Measurements from ENCODE around the gene LRRFIP1.

LRRFIP1 gene

GRCh38 chr2:237726401-237726830 lies 99.0 kb downstream of the LRRFIP1 start:
- DNase-seq (ENCODE audit: low read depth), result no peak

GRCh38 chr2:237727363-237727762 lies 100.0 kb downstream of the LRRFIP1 start:
- DNase-seq (ENCODE audit: low read depth), result no peak

GRCh38 chr2:237729681-237730475 lies 102.5 kb downstream of the LRRFIP1 start:
- DNase-seq (ENCODE audit: low read depth), result peak; percentile 88

DNA sequence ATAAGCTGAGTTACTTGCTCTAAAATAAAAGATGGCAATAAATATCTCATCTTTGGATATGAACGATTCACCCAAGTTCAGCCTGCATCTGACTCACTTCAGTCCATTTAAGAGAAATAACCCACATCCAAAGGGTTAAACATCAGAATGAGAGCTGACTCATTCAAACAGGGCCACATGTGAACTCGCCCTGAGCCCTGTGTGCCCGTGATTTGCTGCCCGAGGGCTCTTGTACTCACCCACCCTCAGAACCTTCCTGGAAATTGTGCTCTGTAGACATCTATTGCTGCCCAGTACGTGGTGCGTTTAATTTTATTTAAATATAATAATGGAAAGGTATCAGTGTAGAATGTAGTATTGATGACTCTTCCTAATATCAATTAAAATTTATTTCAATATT lies 104.3 kb downstream of the LRRFIP1 start:
- DNase-seq (ENCODE audit: low read depth), result no peak

DNA sequence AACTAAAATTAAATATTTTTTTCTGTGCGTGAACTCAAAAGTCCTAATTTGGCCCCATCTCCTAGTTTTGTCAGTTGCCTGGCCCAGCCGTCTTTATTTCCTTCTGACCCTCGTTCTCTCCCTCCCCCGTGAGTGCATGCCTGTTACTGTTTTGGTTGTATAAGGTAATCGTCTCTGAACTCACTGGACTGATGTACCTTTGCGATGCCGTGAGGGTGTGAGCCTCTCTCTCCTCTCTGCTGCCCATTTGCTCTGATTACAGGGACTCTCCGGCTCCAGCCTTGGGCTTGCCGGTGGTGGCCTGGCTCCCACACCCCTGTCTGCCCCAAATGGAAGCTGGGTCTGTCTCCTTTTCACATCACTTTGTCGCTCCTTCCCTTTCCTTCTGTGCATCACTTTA lies 104.7 kb downstream of the LRRFIP1 start:
- DNase-seq (ENCODE audit: low read depth), result no peak

- no peak for DNase-seq (ENCODE audit: low read depth)
Observed at GRCh38 chr2:237732790-237733381, 105.5 kb downstream of the LRRFIP1 start.

GRCh38 chr2:237733677-237734300 lies 106.4 kb downstream of the LRRFIP1 start:
- no peak for DNase-seq (ENCODE audit: low read depth)

DNA sequence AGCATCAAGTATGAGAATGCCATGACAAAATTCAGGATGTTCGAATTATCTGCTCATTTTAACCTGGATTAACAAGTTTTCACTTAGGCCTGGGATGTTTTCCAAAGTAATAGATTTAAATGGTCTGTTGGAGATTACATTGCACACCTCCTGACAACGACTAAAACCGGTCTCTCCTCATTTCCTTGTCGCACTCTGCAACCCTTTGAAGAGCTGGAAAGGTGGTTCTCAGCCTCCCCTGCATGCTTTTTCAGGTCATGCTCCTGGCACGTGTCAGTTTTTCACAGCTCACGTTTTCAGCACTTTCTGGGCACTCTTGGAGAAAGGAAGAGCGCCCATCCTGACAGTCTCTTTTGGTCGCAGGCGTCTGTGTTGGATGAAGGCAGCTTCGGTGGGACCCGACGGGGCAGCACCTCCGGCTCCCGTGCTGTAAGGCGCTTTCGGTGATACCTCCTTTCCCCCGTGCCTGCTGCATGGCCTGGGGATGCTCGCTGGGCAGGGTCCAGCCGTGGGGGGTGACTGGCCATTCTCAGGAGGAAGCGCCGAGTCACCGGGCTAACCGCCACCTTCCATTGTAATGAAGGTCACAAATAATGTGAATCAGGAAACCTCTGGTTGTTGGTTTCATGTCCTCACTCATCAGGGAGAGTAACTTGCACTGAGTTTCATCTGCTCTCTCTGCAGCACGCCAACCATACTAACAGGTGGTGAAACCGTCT lies 107.7 kb downstream of the LRRFIP1 start:
- DNase-seq (ENCODE audit: low read depth), result no peak

DNA sequence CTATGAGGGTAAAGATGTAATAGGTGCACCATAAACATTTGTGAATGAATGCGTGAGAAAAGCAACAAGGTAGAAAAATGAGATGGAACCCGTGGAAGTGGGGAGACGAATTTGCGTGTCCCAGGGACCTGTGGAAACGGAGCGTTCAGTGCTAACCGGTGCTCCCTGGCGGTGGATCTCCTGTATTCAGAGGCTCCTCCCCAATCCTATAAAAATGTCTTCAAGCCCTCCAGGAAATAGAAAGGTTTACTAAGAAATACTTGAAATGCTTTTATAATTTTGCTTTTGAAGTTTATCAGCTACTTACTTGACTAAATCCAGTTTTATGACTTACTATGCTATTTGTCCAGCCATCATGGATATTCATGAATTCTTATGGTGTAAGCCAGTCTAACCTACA lies 108.4 kb downstream of the LRRFIP1 start:
- no peak for DNase-seq (ENCODE audit: low read depth)

- DNase-seq (ENCODE audit: low read depth), result no peak
Observed at GRCh38 chr2:237736783-237737182, 109.4 kb downstream of the LRRFIP1 start.

GRCh38 chr2:237737196-237737865 lies 109.9 kb downstream of the LRRFIP1 start:
- DNase-seq (ENCODE audit: low read depth), result no peak

- DNase-seq (ENCODE audit: low read depth), result no peak
Observed at GRCh38 chr2:237738255-237738654, 110.9 kb downstream of the LRRFIP1 start.

- DNase-seq (ENCODE audit: low read depth), result no peak
Observed at GRCh38 chr2:237739101-237739500, 111.7 kb downstream of the LRRFIP1 start.

- DNase-seq (ENCODE audit: low read depth), result no peak
Observed at GRCh38 chr2:237742191-237742590, 114.8 kb downstream of the LRRFIP1 start.

DNA sequence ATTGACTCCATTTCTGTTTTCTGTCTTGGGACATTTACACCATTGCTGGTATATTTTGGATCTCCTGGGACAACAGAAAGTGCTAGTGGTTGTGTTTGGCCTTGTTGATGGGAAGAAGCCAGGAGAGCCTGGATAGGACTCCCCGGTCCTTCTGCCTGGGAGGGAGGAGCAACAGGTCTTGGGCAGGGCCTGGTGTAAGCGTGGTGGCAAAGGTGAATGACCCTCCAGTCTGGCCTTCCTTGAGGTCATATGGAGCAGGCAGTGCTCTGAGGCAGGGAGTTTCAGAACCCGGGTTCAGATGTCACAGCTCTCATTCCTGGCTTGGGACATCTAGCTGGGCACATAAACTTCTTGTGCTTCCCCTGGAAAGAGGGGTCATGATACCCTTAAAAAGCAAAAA lies 115.2 kb downstream of the LRRFIP1 start:
- no peak for DNase-seq (ENCODE audit: low read depth)

- no peak for DNase-seq (ENCODE audit: low read depth)
Observed at GRCh38 chr2:237743024-237743423, 115.6 kb downstream of the LRRFIP1 start.

GRCh38 chr2:237743561-237744269 lies 116.3 kb downstream of the LRRFIP1 start:
- no peak for DNase-seq (ENCODE audit: low read depth)

DNA sequence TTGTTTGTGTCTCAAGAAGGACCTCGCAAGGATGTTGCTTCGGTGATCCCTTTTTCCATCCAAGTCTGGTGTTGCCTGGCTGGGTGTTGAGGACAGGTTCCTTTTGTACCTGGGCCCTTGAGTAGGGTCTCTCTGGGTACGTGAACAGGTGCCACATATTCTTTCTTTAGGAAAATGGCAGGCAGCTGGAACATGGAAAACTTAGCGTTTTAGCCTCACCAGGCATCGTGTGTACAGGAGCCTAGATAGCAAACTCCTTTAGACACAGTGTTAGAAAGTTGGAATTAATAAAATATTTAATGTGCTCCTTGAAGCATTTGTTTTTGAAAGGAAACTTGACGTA lies 116.9 kb downstream of the LRRFIP1 start:
- DNase-seq (ENCODE audit: low read depth), result no peak

DNA sequence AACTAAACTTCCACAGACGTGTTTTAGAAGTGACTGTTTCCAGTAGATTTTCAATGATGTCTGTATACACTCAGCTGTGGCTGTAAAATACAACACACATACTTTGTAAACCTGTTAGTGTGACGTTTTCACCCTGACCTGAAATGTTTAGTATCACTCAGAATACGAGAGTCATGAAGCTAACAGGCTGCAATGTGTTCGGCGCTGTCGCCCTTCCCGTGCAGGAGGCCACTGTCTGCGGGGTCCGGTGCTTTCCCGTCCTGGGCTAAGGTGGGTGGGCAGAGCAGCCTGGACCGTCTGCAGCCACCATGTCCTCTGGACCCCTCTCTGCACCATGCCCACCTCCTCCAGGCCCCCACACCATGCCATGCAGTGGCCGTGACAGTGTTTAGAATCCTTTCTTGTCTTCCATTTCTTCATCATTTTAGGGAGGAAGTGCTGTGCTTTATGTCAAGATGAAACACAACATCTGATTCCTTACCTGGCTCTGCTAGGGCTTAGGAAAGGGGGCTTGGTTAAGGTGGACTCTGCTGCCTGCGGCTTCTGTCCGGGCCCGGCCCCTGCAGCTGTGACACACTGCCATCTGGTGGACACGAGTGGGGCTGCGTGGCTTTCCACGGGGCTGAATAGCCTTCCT lies 117.3 kb downstream of the LRRFIP1 start:
- DNase-seq (ENCODE audit: low read depth), result no peak

GRCh38 chr2:237745250-237745613 lies 117.8 kb downstream of the LRRFIP1 start:
- no peak for DNase-seq (ENCODE audit: low read depth)
